GM12872 (cell line): ENCODE results near the gene CHCHD6.

Experiments used
- CTCF ChIP-seq: IDR thresholded peaks from 3 replicates; pipeline ENCODE4 v1.5.1; 2011; ENCODE audit warnings: low read depth, mild to moderate bottlenecking, low read length, moderate library complexity; ENCODE audit not compliant: insufficient read depth

CHCHD6 gene

DNA sequence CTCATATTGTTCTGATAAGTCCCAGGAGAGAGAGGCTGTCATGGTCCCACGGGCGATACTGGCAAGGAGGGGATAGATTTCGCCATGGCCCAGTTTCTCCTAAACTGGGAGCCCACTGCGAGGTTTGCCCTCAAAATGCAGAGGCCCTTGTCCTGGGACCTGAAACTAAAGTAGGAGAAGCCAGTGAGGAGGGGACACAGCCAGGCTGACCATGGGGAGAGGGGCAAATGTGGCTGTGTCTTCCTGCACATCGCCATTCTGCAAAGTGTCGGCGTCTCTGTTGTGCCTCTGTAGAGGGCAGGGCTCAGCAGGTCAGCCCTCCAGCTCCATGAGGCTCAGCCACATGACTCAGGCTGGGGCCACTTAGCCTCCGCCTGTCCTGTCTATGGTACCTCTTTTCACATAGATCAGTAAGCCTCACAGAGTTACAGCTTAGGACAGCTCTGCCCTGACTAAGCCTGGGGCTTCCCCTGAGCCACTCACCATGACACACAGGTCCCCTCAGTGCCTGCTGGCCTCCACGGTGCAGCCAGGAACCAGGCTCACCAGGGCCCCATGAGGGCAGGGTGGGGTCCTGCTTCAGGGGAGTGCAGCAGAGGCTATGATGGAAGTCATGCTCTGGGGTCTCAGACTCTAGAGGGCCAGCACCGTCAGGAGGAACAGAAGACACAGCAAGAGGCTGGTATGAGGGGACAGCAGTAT lies 250.3 kb downstream of the CHCHD6 start:
- TF ChIP-seq CTCF: no peak

- no peak for TF ChIP-seq CTCF
These were observed 251.2 kb downstream of the CHCHD6 start for GRCh38 chr3:126955004-126955790.

DNA sequence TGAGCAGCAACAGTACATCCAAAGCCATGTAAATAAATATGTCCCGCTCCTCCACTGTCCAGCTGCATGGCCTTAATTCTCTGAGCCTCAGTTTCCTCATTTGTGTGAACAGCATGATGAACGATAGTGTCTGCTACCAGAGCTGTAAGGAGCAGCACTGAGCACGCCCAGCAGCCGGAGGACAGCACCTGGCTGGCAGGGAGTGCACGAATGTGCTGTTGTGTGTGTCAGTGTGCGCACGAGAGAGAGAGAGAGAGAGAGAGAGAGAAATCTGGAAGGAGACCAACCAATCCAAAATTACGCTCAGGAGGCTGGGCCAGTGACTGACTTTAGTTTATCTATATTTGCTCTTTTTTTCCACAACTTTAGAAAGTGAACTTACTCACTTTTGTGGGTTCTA lies 252.3 kb downstream of the CHCHD6 start:
- no peak for TF ChIP-seq CTCF

- no peak for TF ChIP-seq CTCF
These were observed 253.0 kb downstream of the CHCHD6 start for GRCh38 chr3:126956866-126957650.

DNA sequence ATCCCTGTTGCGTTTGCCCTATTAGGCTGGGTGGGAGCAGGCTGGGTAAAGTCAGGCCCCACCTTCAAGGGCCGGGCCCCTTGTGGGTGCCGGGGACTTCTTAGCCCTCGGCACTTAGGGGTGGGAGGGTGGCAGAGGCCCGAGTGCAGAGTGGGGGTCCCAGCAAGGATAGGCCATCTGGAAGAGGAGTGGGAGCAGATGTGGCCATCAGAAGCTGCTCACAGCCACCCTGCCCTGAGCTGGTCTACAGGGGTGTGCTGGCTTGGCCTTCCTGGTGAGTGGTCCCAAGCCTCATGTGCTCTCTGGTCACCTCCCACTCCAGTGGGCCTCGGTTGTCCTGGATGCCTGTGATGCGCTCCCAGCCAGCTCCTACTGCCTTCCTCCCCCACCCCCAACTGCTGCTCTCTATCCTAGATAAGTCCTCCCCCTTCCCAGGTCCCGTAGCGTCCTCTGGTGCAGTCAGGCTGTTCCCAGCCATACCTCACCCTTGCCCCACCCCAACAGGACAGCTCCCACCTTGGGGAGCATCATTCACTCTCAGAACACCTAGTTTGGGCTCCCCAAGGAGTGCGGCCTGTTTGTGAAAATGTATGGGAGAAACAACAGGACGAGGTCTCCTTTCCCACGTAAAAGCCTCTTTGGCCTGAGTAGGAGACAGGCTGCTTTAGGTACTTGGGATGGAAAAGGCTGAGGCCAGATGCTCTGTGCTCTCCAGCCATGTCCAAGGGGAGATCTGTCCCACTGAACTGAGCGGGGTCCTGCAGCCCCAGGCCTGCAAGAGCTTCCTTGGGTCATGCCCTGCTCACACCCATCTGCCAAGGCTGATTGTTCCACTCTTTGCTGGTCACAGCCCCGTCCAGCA lies 254.0 kb downstream of the CHCHD6 start:
- no peak for TF ChIP-seq CTCF

GRCh38 chr3:126958638-126959085 lies 254.6 kb downstream of the CHCHD6 start:
- no peak for TF ChIP-seq CTCF
